ENCODE data around the gene C4BPA.

Gene C4BPA

DNA sequence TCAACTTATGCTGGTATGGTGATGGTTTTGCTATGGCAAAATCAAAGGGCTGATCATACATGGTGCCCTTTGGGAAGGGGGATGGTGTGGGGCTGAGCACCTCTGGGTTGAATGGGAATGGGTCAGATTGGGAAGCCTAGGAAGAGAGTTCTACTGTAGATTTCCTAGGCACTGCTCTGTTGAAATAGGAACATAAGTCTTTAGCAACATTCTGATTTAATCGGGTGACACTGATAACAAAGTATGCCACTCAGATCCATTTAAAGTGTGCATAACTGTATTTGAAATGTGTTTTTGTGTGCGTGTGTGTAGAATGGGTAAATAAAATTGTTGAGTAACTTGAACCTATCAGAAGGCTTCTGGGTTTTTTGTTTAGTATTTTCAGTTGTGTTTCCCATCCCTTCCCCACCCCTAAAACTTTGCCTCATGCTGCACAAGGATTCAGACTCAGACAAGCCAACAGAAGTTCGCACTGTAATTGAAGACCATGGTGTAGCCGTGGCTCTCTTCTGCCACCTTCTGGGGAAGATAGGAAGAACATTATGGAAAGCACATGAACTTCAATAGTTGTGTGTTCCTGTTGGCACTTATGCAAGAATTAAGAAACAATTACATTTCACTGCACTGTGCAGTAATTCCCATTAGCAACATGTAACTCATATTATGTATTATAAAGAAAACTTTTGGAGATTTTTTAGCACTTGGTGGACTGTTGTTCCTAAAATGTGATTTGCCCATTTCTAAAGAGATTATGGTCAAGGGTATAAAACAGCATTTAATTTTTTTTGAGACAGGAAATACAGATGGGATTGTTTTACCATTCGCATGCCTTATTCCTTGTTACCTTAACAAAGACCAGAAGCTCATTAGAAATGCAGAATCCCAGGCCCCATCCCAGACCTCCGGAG is 26.3 kb upstream of the C4BPA start:
- peak; percentile 88 for DNase-seq (ENCODE audit: low spot score)

GRCh38 chr1:207078578-207079132 is 25.4 kb upstream of the C4BPA start:
- no peak for DNase-seq (ENCODE audit: low spot score)

- DNase-seq (ENCODE audit: low spot score) = no peak
These were observed 24.3 kb upstream of the C4BPA start for GRCh38 chr1:207079706-207080241.

DNA sequence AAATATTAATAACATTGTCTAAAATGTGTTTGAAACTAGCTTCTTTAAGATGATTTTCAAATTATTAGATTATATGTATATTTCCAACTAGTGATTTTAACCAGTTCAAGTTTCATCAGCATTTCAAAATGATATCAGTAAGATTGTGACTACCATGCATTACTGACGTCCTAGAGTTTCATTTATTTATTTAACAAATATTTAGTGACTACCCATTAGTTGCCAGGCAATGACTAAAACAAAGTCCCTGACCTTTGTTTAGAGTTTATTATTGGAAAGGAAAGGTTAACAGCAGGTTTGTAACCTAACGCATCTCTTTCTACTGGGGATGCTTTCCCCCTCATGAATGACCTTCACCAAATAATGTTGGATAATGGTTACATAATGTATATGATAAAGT is 22.9 kb upstream of the C4BPA start:
- no peak for DNase-seq (ENCODE audit: low spot score)

DNA sequence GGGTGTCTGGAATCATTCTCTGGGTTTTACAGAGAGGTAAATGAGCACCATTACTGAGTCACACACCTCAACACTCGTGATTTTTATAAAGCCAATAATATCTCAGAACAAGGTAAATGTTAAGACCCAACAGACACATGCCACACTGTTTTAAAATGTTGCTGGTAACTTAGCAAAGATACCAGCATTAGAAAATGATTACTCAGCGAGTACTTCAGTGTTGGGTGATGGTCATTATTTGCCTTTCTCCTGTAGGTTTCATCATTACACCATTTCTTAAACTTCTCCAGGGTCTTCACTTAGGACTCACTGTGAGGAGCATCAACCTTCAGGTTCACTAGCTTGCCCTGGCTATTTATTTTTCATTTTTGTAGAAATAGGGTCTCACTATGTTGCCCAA is 22.2 kb upstream of the C4BPA start:
- DNase-seq (ENCODE audit: low spot score) = no peak

- DNase-seq (ENCODE audit: low spot score) = no peak
These were observed 19.8 kb upstream of the C4BPA start for GRCh38 chr1:207084232-207084631.

GRCh38 chr1:207084701-207085180 is 19.3 kb upstream of the C4BPA start:
- peak; percentile 71 for DNase-seq (ENCODE audit: low spot score)

GRCh38 chr1:207085887-207086286 is 18.1 kb upstream of the C4BPA start:
- no peak for DNase-seq (ENCODE audit: low spot score)

- DNase-seq (ENCODE audit: low spot score) = no peak
These were observed 15.9 kb upstream of the C4BPA start for GRCh38 chr1:207088161-207088560.

GRCh38 chr1:207088701-207089626 is 15.1 kb upstream of the C4BPA start, which contains the start of gene C4BPB:
C4BPB (plus strand) TSS chr1:207088860; CDS start chr1:207089532, 672 bp downstream.
- no peak for DNase-seq (ENCODE audit: low spot score)

- DNase-seq (ENCODE audit: low spot score) = no peak
These were observed 14.2 kb upstream of the C4BPA start for GRCh38 chr1:207089627-207090355.

DNA sequence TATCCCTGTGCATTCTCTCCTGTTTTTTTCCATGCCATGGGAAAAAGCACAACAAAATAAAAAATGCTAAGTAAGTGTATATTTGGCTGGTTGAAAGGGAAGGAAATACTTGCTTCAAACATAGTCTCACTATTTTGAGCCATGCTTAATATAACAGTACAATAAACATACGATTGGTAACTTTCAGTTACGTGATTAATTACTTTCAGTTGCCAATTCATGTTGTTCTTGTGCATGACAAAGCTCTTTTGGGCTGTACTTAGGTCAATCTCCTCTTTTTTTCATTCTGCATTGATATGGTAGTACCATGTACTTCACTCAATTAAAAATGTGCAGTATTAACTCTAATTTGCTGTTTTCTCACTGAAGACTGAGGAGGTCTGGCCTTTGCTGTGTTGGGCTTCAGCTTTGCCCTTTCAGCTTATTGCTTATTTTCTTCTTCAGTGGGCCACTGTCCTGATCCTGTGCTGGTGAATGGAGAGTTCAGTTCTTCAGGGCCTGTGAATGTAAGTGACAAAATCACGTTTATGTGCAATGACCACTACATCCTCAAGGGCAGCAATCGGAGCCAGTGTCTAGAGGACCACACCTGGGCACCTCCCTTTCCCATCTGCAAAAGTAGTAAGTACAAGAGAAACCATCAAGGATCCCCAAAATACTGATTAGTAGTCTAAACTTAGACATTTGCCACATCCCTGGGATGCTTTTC is 12.7 kb upstream of the C4BPA start:
- DNase-seq (ENCODE audit: low spot score) = no peak

GRCh38 chr1:207093944-207094343 is 10.1 kb upstream of the C4BPA start:
- DNase-seq (ENCODE audit: low spot score) = no peak

GRCh38 chr1:207097871-207098324 is 6.1 kb upstream of the C4BPA start:
- DNase-seq (ENCODE audit: low spot score) = no peak

DNA sequence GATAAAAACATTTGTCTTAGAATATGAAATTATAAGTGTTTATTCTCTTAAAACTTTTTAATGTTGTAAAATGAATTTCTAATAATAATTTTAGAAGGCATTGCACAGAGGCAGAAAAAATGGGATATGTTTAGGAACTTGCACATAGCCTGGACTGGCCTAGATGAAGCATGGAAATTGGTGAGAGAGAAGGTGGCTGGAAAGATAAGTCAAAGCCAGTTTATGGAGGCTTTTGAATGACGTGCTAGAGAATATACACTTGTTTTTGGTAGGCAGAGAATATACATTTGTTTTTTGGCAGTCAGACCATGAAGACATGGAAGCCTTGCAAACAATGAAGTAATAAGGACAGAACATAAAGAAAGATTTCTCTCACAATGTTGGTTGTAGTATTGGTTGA is 2.3 kb upstream of the C4BPA start:
- no peak for DNase-seq (ENCODE audit: low spot score)

DNA sequence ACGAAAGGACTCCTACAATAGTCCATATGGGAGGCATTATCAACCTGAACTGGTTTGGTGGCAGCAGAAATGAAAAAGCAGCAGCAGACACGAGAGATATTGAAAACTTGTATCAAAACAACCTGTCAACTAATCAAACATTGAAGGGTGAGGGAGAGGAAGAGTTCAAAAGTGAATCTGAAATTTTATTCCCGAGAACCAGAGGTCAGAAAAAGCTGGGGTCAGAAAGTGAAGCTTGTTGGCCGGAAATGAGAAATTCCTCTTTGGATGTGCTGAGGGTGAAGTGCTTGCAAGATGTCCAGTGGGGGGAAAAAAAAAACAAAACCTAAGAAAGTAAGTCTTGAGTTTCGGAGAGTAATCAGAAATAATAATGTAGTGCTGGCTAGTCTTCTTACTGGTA is 1.9 kb upstream of the C4BPA start:
- DNase-seq (ENCODE audit: low spot score) = no peak

- DNase-seq (ENCODE audit: low spot score) = no peak
These were observed 1.4 kb upstream of the C4BPA start for GRCh38 chr1:207102659-207103058.

DNA sequence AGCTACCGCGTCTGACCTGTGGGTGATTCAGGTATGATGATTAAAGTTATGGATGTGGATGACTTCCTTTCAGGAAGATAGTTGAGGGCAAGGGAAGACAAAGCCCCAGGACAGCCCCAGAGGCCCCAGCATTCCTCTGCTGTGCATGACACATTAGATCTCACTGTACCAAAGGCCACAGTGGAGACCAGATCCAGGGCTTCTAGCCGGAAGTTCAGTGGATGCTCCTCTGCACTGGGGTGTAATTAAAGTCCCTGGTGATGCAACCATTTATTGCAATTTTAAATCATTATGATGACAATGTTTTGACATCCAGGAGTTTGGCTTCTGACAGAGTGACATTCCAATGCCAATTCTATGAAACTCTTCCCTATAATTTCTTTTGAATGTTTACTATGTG is 5.0 kb downstream of the C4BPA start:
- no peak for DNase-seq (ENCODE audit: low spot score)

GRCh38 chr1:207112616-207113296 is 8.7 kb downstream of the C4BPA start:
- no peak for DNase-seq (ENCODE audit: low spot score)

DNA sequence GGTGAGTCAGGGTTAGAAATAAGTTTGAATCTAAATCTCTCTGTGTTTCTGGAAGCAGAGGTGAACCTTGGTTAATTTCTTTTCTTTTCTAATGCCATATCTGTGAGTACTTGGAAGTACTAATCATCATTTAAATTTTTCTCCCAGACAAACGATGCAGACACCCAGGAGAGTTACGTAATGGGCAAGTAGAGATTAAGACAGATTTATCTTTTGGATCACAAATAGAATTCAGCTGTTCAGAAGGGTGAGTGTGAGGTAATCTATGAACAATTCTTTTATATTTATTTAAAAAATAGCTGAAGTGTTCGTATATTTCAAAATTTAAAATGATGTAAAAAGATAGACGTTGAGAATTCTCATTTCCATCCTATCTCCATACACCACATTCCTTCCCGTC is 11.2 kb downstream of the C4BPA start:
- no peak for DNase-seq (ENCODE audit: low spot score)
